Breast epithelium (tissue), 3 donors: Measurements from ENCODE around the gene ZNG1F.
"Not testable (repeated sequence)": the region's sequence is repeated elsewhere in the genome, so short reads cannot be mapped to it uniquely, and the experiment has no call there.

Experiments used
- POLR2A ChIP-seq: fragments of 450-650 bp; IDR thresholded peaks from one replicate; pipeline ENCODE4 v1.6.1; 2016; ENCODE audit warnings: antibody characterized with exemption, mild to moderate bottlenecking, moderate library complexity
- TF ChIP-seq, protein P1 (sequence below), 3 donors: fragments of 450-650 bp; IDR thresholded peaks; one replicate each; pipeline ENCODE4 v1.5.1; 2016 to 2017; ENCODE audit warnings: antibody characterized with exemption in 3 of 3, mild to moderate bottlenecking in 3 of 3, moderate library complexity in 3 of 3

DNA sequence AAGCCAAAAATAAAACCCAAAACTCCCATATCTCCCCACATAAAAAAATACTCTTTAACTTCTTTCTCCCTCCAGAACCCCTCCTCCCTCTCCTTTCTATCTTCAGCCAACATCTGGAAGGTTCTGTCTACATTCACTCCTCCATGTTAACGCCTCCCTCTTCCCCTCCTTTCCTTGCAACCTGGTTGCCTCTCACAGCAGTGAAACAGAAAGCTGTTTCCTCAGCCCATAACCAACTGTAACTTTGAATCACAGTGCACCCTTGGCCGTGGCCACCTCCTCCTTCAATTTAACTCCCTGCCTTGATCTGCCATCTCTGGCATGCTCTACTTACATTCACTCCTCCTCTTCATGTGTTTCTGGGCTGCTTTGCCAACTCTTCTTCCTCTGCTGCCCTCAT, 94.1 kb downstream of the ZNG1F start:
- TF ChIP-seq, protein P1, sequence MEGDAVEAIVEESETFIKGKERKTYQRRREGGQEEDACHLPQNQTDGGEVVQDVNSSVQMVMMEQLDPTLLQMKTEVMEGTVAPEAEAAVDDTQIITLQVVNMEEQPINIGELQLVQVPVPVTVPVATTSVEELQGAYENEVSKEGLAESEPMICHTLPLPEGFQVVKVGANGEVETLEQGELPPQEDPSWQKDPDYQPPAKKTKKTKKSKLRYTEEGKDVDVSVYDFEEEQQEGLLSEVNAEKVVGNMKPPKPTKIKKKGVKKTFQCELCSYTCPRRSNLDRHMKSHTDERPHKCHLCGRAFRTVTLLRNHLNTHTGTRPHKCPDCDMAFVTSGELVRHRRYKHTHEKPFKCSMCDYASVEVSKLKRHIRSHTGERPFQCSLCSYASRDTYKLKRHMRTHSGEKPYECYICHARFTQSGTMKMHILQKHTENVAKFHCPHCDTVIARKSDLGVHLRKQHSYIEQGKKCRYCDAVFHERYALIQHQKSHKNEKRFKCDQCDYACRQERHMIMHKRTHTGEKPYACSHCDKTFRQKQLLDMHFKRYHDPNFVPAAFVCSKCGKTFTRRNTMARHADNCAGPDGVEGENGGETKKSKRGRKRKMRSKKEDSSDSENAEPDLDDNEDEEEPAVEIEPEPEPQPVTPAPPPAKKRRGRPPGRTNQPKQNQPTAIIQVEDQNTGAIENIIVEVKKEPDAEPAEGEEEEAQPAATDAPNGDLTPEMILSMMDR (IDR thresholded peaks at IDR 0.05): not testable (repeated sequence)
- TF ChIP-seq POLR2A: not testable (repeated sequence)
